GM12891 (cell line): ENCODE measurements around the gene TRIML2.
"Not testable (repeated sequence)": the region's sequence is repeated elsewhere in the genome, so short reads cannot be mapped to it uniquely, and the experiment has no call there.

Experiments used
- DNase-seq: peaks from one replicate; pipeline ENCODE4 v3.0.0; 2011; ENCODE audit warnings: low spot score; ENCODE audit not compliant: insufficient read length
- FAIRE-seq: peaks from 2 replicates; lab custom pipeline; 2011; peaks lifted over from hg19 to GRCh38; lab: Jason Lieb, UNC
- PAX5 ChIP-seq: IDR thresholded peaks from 2 replicates; pipeline ENCODE4 v1.6.1; 2011; ENCODE audit warnings: low read length, moderate library complexity, mild to moderate bottlenecking; ENCODE audit not compliant: insufficient read depth, severe bottlenecking
- POLR2A ChIP-seq: IDR thresholded peaks from 2 replicates; pipeline ENCODE4 v1.6.1; 2011; ENCODE audit warnings: low read depth, low read length, control low read depth
- POLR2AphosphoS5 ChIP-seq: IDR thresholded peaks from 2 replicates; pipeline ENCODE4 v1.6.1; 2011; ENCODE audit warnings: low read depth, low read length, control low read depth
- POU2F2 ChIP-seq: IDR thresholded peaks from 2 replicates; pipeline ENCODE4 v1.6.1; 2011; ENCODE audit warnings: low read depth, mild to moderate bottlenecking, control low read depth, low read length, moderate library complexity
- SPI1 ChIP-seq: IDR thresholded peaks from 2 replicates; pipeline ENCODE4 v1.6.1; 2011; ENCODE audit warnings: low read depth, low read length, control low read depth
- TAF1 ChIP-seq: IDR thresholded peaks from 2 replicates; pipeline ENCODE4 v1.6.1; 2011; ENCODE audit warnings: low read depth, low read length, control low read depth

The TRIML2 gene

GRCh38 chr4:188046657-188047056 lies 62.7 kb downstream of the TRIML2 start:
- no peak for TF ChIP-seq PAX5
- TF ChIP-seq TAF1 = no peak
- no peak for TF ChIP-seq SPI1
- no peak for TF ChIP-seq POLR2A
- DNase-seq (no peak), FAIRE-seq (no peak)

- not testable (repeated sequence) for FAIRE-seq, DNase-seq
These were observed 63.9 kb downstream of the TRIML2 start for GRCh38 chr4:188045461-188045860.

- no peak for DNase-seq
- no peak for FAIRE-seq
- TF ChIP-seq PAX5 (no peak), TAF1 (no peak), POLR2A (no peak), POLR2AphosphoS5 (no peak), SPI1 (no peak), POU2F2 (no peak)
These were observed 66.2 kb downstream of the TRIML2 start for GRCh38 chr4:188043154-188043553.

- FAIRE-seq (no peak), DNase-seq (no peak)
- no peak for TF ChIP-seq TAF1
- no peak for TF ChIP-seq PAX5
- no peak for TF ChIP-seq POLR2A
- TF ChIP-seq SPI1 = no peak
These were observed 67.2 kb downstream of the TRIML2 start for GRCh38 chr4:188042191-188042590.

- FAIRE-seq (no peak), DNase-seq (no peak)
- TF ChIP-seq POLR2AphosphoS5 (no peak), PAX5 (no peak), TAF1 (no peak), POU2F2 (no peak), POLR2A (no peak)
These were observed 67.7 kb downstream of the TRIML2 start for GRCh38 chr4:188041721-188042120.
